GM12865 (cell line): ENCODE measurements around the gene NCKIPSD.

Experiments used
- DNase-seq: peaks from one replicate; pipeline ENCODE4 v3.0.0; 2010; ENCODE audit warnings: low read depth
- H3K4me3 ChIP-seq: 2 replicates; pipeline ENCODE4 v1.5.1; 2011; ENCODE audit warnings: mild to moderate bottlenecking, low read depth, low read length, control low read depth
- CTCF ChIP-seq: IDR thresholded peaks from 2 replicates; pipeline ENCODE4 v1.5.1; 2011; ENCODE audit warnings: low read length, control low read depth, low read depth, inconsistent platforms; ENCODE audit not compliant: insufficient read depth; ENCODE audit errors: missing control alignments

NCKIPSD gene

DNA sequence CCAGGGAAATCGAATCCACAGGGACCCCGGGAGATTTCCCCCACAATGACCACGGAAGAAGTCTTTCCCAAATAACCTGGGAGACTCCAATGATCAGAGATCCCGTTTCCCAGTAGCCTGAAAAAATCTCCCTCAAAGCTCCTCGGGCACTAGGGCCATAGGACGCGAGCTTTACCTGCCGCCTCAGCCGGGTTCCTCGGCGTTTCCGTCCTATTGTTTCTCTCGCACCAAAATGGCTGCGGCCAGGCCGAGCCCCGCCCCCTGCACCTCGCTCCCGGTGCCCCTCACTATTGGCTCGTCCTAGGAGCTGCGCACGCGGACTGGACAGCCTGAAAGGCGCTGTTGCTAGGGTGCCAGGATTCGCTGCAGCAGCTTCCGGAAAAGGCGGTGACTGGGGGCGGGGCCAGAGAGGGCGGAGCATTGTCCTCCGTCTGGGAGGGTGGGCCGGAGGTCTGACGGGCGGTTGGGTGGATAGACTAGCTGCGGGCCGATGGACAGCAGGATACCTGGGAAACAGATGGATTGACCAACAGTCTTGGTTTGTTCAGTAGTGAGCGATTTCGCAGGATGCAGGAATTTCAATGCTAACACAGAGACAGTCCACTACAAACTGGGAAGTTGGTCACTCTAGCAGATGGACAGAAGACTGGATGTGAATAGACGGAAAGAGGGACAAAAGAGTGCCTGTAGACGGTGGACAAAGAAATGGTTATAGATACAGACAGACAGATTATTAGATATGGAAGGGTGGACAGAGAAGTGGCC lies 31.4 kb upstream of the NCKIPSD start, which contains the start of gene IP6K2:
Gene IP6K2 (minus strand): TSS at position 240 of the 765 bp plus-strand sequence. CDS start 21,930 bp downstream, outside the sequence.
- TF ChIP-seq CTCF: no peak
- peak; percentile 98 for DNase-seq
- H3K4me3 ChIP-seq: peak within 1 kb of the TSS; percentile 97

DNA sequence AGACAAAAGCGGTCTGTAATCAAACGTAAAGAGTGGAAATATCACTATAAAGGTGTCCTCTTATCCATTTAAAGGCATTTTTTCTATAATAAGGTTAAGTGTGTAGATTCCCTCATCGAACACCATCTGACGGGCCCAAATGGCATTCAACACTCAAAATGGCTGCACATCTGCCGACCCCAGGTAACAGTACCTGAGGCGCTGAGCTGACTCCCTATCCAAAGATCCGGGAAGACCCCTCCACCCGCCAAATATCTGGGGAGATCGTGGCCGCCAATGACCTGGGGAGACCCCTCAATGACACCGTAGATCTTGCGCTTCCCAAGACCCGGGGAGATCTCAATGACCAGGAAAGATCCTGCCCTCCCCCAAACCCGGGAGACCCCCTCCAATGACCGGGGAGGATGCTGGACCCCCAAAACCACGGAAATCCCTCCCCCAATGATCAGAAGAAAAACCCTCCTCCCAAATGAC lies 30.8 kb upstream of the NCKIPSD start:
- peak; percentile 58 for DNase-seq
- TF ChIP-seq CTCF: no peak
- H3K4me3 ChIP-seq: peak overlapping the region; percentile 97

DNA sequence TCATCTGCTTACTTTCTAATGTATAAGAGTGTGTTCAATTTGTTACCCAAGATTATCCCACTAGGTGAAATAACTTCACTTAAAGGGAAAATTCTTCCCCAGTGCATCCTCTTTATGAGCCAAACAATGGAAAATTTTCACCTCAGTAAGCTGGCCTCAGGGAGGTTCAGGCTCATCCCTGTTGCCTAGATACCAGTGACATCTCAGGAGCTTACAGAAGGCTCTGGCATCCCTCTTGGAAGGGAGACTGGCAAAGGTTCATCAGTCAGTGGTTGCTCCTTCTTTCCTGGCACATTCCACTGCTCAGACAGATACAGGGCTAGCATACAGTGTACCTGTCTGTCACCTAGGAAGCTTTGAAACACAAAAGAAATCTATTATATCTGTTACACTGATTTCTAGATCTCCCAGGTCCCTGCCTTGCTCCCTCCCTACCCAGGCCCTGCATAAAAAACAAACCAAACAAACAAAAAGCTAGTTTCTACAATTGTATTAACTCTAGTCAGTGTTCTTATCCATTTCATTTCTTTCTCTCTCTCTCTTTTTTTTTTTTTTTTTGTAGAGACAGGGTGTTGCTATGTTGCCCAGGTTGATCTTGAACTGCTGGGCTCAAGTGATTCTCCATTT lies 29.6 kb upstream of the NCKIPSD start:
- peak overlapping the region; percentile 97 for H3K4me3 ChIP-seq
- DNase-seq: no peak
- TF ChIP-seq CTCF: no peak

GRCh38 chr3:48711727-48712126 lies 26.0 kb upstream of the NCKIPSD start:
- DNase-seq: no peak
- H3K4me3 ChIP-seq: no peak overlapping the region
- no peak for TF ChIP-seq CTCF

- no peak for DNase-seq
- no peak for TF ChIP-seq CTCF
- no peak overlapping the region for H3K4me3 ChIP-seq
Measured at GRCh38 chr3:48709051-48709461, 23.3 kb upstream of the NCKIPSD start.

- TF ChIP-seq CTCF: no peak
- no peak for DNase-seq
- no peak overlapping the region for H3K4me3 ChIP-seq
Measured at GRCh38 chr3:48708481-48708889, 22.8 kb upstream of the NCKIPSD start.
